Fibroblast of mammary gland (primary cell): ENCODE results near the gene UNC45A.

Experiments used
- DNase-seq: peaks from one replicate; pipeline ENCODE4 v3.0.0-alpha.2; 2010; ENCODE audit warnings: low read depth
- H3K4me3 ChIP-seq: 2 replicates; pipeline ENCODE4 v1.5.1; 2011; ENCODE audit warnings: low read depth, mild to moderate bottlenecking, low read length, moderate library complexity; ENCODE audit not compliant: control insufficient read depth
- CTCF ChIP-seq: conservative IDR thresholded peaks from 2 replicates; pipeline ENCODE4 v1.5.1; 2011; ENCODE audit warnings: low read depth, low read length, inconsistent platforms; ENCODE audit not compliant: control insufficient read depth, insufficient read depth

Gene UNC45A

DNA sequence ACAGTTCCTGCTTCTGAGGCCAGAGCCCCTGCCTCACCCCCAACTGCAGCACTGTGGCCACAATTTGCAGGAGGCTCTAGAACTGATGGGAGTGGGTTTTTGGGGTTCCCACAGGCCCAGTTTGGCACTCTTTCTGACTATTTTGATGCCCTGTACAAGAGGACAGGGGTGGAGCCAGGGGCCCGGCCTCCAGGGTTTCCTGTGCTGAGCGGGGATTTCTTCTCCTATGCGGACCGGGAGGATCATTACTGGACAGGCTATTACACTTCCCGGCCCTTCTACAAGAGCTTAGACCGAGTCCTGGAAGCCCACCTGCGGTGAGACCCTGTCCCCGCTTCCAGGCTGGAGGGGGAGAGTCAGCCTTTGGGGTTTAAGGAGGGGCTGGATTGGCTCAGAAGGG is 25.1 kb upstream of the UNC45A start:
- H3K4me3 ChIP-seq, result no peak overlapping the region
- no peak for DNase-seq
- no peak for TF ChIP-seq CTCF

GRCh38 chr15:90910441-90911301 is 24.4 kb upstream of the UNC45A start:
- DNase-seq, result no peak
- H3K4me3 ChIP-seq, result no peak overlapping the region
- TF ChIP-seq CTCF, result no peak

- DNase-seq, result no peak
- H3K4me3 ChIP-seq, result no peak overlapping the region
- TF ChIP-seq CTCF, result no peak
These were observed 23.8 kb upstream of the UNC45A start for GRCh38 chr15:90911302-90911623.

- H3K4me3 ChIP-seq, result no peak overlapping the region
- no peak for DNase-seq
- no peak for TF ChIP-seq CTCF
These were observed 22.9 kb upstream of the UNC45A start for GRCh38 chr15:90911906-90912769.

DNA sequence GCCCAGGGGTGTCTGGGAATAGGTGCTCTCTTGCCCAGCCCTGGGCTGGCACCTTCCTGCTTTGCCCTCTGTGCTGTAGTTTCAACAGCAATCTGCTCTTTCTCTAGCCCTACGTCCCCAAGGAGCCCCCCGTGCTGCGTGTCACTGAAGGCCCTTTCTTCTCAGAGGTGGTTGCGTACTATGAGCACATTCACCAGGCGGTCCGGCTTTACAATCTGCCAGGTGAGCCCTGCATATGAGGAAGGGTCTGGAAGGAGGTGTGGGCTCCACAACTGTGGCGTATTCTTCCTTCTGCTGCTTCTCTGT is 22.4 kb upstream of the UNC45A start:
- H3K4me3 ChIP-seq, result no peak overlapping the region
- no peak for TF ChIP-seq CTCF
- no peak for DNase-seq

DNA sequence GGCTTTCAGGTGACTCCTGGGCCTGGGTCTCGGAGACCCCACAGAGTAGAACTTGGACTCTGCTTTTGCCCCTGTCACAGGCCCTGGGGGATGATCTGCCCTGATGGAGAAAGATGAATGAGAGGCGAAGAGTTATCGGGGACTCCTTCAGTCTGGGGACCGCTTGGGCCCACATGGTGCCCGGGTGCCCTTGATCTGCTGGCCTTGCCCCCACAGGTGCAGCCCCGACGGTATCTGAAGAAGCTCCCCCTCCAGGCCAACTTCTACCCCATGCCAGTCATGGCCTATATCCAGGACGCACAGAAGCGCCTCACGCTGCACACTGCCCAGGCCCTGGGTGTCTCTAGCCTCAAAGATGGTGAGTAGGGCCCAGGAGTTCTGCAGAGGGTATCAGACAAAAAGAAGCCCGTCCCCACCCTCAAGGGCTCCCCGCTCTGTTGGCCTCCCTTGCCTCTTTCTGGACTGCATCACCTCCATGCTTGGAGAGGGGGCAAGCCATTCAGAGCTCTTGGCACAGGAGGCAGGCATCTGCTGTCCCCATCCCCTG is 21.6 kb upstream of the UNC45A start:
- no peak overlapping the region for H3K4me3 ChIP-seq
- DNase-seq, result no peak
- no peak for TF ChIP-seq CTCF
